GM23338 (cell line): Measurements from ENCODE around the gene PAXX. TPM values are rescaled to one million over a fixed set of nuclear protein-coding genes. Genes with fewer than 3 reads are reported as not detected.

ENCODE experiments used
- ATAC-seq: fragments of 200-7000 bp; cut with Tn5 transposase; 3 replicates; pipeline ENCODE4 v1.9.1; 2020
- DNase-seq: peaks from one replicate; pipeline ENCODE4 v3.0.0-alpha.2; 2015; ENCODE audit warnings: low spot score
- H2AFZ ChIP-seq: fragments of 200-600 bp; sonication (generic); 2 replicates; pipeline ENCODE4 v1.8.0; 2016; ENCODE audit warnings: antibody characterized with exemption, mild to moderate bottlenecking, moderate library complexity
- H3F3A ChIP-seq: fragments of 200-600 bp; sonication (generic); replicated peaks from 2 replicates; pipeline ENCODE4 v1.8.0; 2017; ENCODE audit warnings: antibody characterized with exemption, mixed run types, low read depth
- H3K27ac ChIP-seq: fragments of 200-600 bp; sonication (generic); 2 replicates; pipeline ENCODE4 v1.6.1; 2016; ENCODE audit warnings: low read depth
- H3K27me3 ChIP-seq: fragments of 200-600 bp; sonication (generic); 2 replicates; pipeline ENCODE4 v1.8.0; 2016; ENCODE audit warnings: mild to moderate bottlenecking, mixed run types, moderate library complexity; ENCODE audit not compliant: insufficient read depth
- H3K36me3 ChIP-seq: fragments of 200-600 bp; sonication (generic); 2 replicates; pipeline ENCODE4 v1.8.0; 2016; ENCODE audit warnings: mild to moderate bottlenecking; ENCODE audit not compliant: insufficient read depth
- H3K4me1 ChIP-seq: fragments of 200-600 bp; sonication (generic); 2 replicates; pipeline ENCODE4 v1.8.0; 2016; ENCODE audit warnings: mild to moderate bottlenecking, moderate library complexity; ENCODE audit not compliant: insufficient read depth
- H3K4me2 ChIP-seq: fragments of 200-600 bp; sonication (generic); 2 replicates; pipeline ENCODE4 v1.7.1; 2017; ENCODE audit warnings: mixed run types
- H3K4me3 ChIP-seq: fragments of 200-600 bp; sonication (generic); 2 replicates; pipeline ENCODE4 v1.6.1; 2016; ENCODE audit warnings: mixed run types
- H3K79me2 ChIP-seq: fragments of 200-600 bp; sonication (generic); replicated peaks from 2 replicates; pipeline ENCODE4 v1.8.0; 2017; ENCODE audit warnings: mild to moderate bottlenecking; ENCODE audit not compliant: insufficient read depth
- H3K9me2 ChIP-seq: fragments of 200-600 bp; sonication (generic); 2 replicates; pipeline ENCODE4 v1.8.0; 2017; ENCODE audit not compliant: insufficient read depth
- H4K20me1 ChIP-seq: fragments of 200-600 bp; sonication (generic); replicated peaks from 2 replicates; pipeline ENCODE4 v1.8.0; 2017; ENCODE audit warnings: mild to moderate bottlenecking; ENCODE audit not compliant: insufficient read depth
- H3K27ac Mint-ChIP-seq: 2 replicates; pipeline ENCODE4 v1.8.0; 2020; ENCODE audit warnings: inconsistent platforms, mild to moderate bottlenecking, moderate library complexity, mixed read lengths
- H3K27me3 Mint-ChIP-seq: 3 replicates; pipeline ENCODE4 v1.8.0; 2022; ENCODE audit warnings: low read depth, mild to moderate bottlenecking, moderate library complexity, mixed read lengths, inconsistent platforms; ENCODE audit not compliant: insufficient read depth, poor library complexity
- H3K36me3 Mint-ChIP-seq: 3 replicates; pipeline ENCODE4 v1.8.0; 2021; ENCODE audit warnings: low read depth, mild to moderate bottlenecking, inconsistent platforms, moderate library complexity, mixed read lengths
- H3K4me1 Mint-ChIP-seq: 3 replicates; pipeline ENCODE4 v1.8.0; 2020; ENCODE audit warnings: mild to moderate bottlenecking, inconsistent platforms, mixed read lengths
- H3K4me3 Mint-ChIP-seq: 3 replicates; pipeline ENCODE4 v1.8.0; 2021; ENCODE audit warnings: moderate library complexity, mild to moderate bottlenecking, inconsistent platforms, mixed read lengths
- H3K9me3 Mint-ChIP-seq: 3 replicates; pipeline ENCODE4 v1.8.0; 2020; ENCODE audit warnings: moderate library complexity, mild to moderate bottlenecking, inconsistent platforms, mixed read lengths
- CREB1 ChIP-seq: fragments of 250-450 bp; sonication (Bioruptor Pico); IDR thresholded peaks from 2 replicates; pipeline ENCODE4 v1.5.0; 2020; ENCODE audit warnings: low read depth, mild to moderate bottlenecking, moderate library complexity
- CTCF ChIP-seq, 2 experiments: fragments of 200-600 bp in 1 of 2; sonication (generic) in 1 of 2; conservative IDR thresholded peaks; 2 replicates each; pipeline versions ENCODE4 v1.5.1 to v1.6.1; 2016 to 2017; ENCODE audit warnings: antibody characterized with exemption in 2 of 2, low read depth in 2 of 2, mild to moderate bottlenecking in 2 of 2, moderate library complexity in 1 of 2
- ETS1 ChIP-seq: IDR thresholded peaks from 2 replicates; pipeline ENCODE4 v1.6.1; 2016; ENCODE audit warnings: antibody characterized with exemption
- EZH2 ChIP-seq: fragments of 200-600 bp; sonication (generic); IDR thresholded peaks from one replicate; pipeline ENCODE4 v1.8.0; 2017; ENCODE audit warnings: antibody characterized with exemption, mild to moderate bottlenecking, low read depth; ENCODE audit not compliant: unreplicated experiment
- EZH2phosphoT487 ChIP-seq: fragments of 200-600 bp; sonication (generic); IDR thresholded peaks from one replicate; pipeline ENCODE4 v1.8.1; 2018; ENCODE audit warnings: antibody characterized with exemption; ENCODE audit not compliant: unreplicated experiment
- JUNB ChIP-seq: IDR thresholded peaks from one replicate; pipeline ENCODE4 v1.6.1; 2016; ENCODE audit warnings: antibody characterized with exemption; ENCODE audit not compliant: unreplicated experiment
- NANOG ChIP-seq: IDR thresholded peaks from 2 replicates; pipeline ENCODE4 v1.6.1; 2016; ENCODE audit warnings: antibody characterized with exemption, borderline replicate concordance
- POLR2AphosphoS5 ChIP-seq: IDR thresholded peaks from 2 replicates; pipeline ENCODE4 v1.6.1; 2016; ENCODE audit warnings: antibody characterized with exemption, low read depth
- STAT1 ChIP-seq: IDR thresholded peaks from one replicate; pipeline ENCODE4 v1.6.1; 2016; ENCODE audit warnings: antibody characterized with exemption; ENCODE audit not compliant: unreplicated experiment
- ZNF114 ChIP-seq: fragments of 250-450 bp; sonication (Bioruptor Pico); IDR thresholded peaks from 2 replicates; pipeline ENCODE4 v1.5.0; 2020; ENCODE audit warnings: mild to moderate bottlenecking, moderate library complexity
- polyA plus RNA-seq: library from polyadenylated mRNA; unstranded; fragments of >200 nt; fragmentation: Nextera tagmentation; extraction: Ambion mirVana; gene quantifications from 2 replicates; pipeline ENCODE4 v1.2.1, GENCODE V29; 2016
- total RNA-seq: library from RNA; depleted of rRNA; stranded (reverse); fragments of >200 nt; shearing (Covaris generic); gene quantifications from 2 replicates; pipeline ENCODE4 v1.2.3, GENCODE V29; 2014

Gene PAXX
- total and polyA plus RNA-seq, 2 experiments from 2014 or later: 71.5 to 86.0 TPM

GRCh38 chr9:136996361-136997292 is 4.4 kb downstream of the PAXX start, which contains the start of gene CLIC3 (continued):
- no peak for TF ChIP-seq NANOG
- no peak for TF ChIP-seq STAT1
- no peak for TF ChIP-seq POLR2AphosphoS5
- no peak for TF ChIP-seq CTCF (conservative IDR thresholded peaks at IDR 0.05; ENCODE audit: low read depth in 2 of 2)
- no peak for TF ChIP-seq EZH2
- no peak for TF ChIP-seq JUNB
- no peak for TF ChIP-seq ETS1
- no peak for TF ChIP-seq ZNF114 (CRISPR knock-in tag)
- TF ChIP-seq EZH2phosphoT487: no peak

GRCh38 chr9:136997371-136997770 is 5.1 kb downstream of the PAXX start:
- Histone ChIP-seq H3K36me3 (no peaks in the 10 kb centered on the region), H3K27ac (no peak overlapping the region), H3K4me2 (peak overlapping the region; percentile 67), H3F3A (no peaks in the 10 kb centered on the region), H4K20me1 (no peaks in the 10 kb centered on the region), H3K4me3 (peak overlapping the region; percentile 43; the same call in 1 of the 2 replicates), H3K4me1 (peaks cover 6% of the 10 kb centered on the region; the same call in 1 of the 2 replicates), H2AFZ (0 out of 2 replicates have a peak overlapping the region, but pooled peaks have one; percentile 18), H3K27me3 (peaks cover 37% of the 10 kb centered on the region), H3K79me2 (no peaks in the 10 kb centered on the region), H3K9me2 (no peaks in the 10 kb centered on the region)
- no peak for TF ChIP-seq CREB1
- no peak for DNase-seq
- Mint-ChIP-seq H3K4me1 (peaks cover 3% of the 10 kb centered on the region), H3K27ac (no peak overlapping the region), H3K27me3 (peaks cover 13% of the 10 kb centered on the region), H3K4me3 (no peak overlapping the region; the same call in 2 of the 3 replicates), H3K9me3 (no peaks in the 10 kb centered on the region), H3K36me3 (no peaks in the 10 kb centered on the region)
- ATAC-seq: no peak

GRCh38 chr9:136997830-136998234 is 5.6 kb downstream of the PAXX start:
- Histone ChIP-seq H3K9me2 (no peaks in the 10 kb centered on the region), H3K36me3 (no peaks in the 10 kb centered on the region), H3K27me3 (peaks cover 37% of the 10 kb centered on the region), H3K79me2 (no peaks in the 10 kb centered on the region), H2AFZ (no peak overlapping the region), H3K27ac (no peak overlapping the region), H3K4me3 (no peak overlapping the region), H4K20me1 (no peaks in the 10 kb centered on the region), H3F3A (no peaks in the 10 kb centered on the region), H3K4me2 (no peak overlapping the region), H3K4me1 (peaks cover 6% of the 10 kb centered on the region; the same call in 1 of the 2 replicates)
- no peaks in the 10 kb centered on the region for H3K36me3 Mint-ChIP-seq
- peaks cover 10% of the 10 kb centered on the region for H3K27me3 Mint-ChIP-seq
- H3K27ac Mint-ChIP-seq: no peak overlapping the region
- no peak overlapping the region; the same call in 2 of the 3 replicates for H3K4me3 Mint-ChIP-seq
- H3K4me1 Mint-ChIP-seq: peaks cover 3% of the 10 kb centered on the region
- no peak for ATAC-seq
- no peak for DNase-seq
- H3K9me3 Mint-ChIP-seq: no peaks in the 10 kb centered on the region
- TF ChIP-seq CREB1 (no peak), EZH2 (no peak)
